ENCODE results near the gene C13orf42.

The C13orf42 gene

DNA sequence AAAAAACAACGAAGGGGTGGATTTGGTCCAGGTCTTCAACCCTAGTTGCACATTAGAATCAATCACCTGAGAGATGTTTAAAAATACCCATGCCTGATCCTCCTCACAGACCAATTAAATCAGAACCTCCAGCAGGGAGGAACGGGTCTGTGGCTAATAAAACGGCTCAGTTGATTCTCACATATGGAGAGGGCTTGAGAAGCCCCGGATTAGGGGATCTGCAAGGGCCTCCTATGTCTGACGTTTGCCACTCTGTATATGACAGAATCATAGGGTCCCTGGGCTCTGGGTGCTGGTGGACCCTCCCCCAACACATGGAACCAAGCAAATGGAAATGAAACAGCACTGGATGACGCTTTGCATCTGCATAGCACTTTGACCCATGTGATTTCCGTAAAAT, 36.7 kb upstream of the C13orf42 start:
- TF ChIP-seq, protein P1, sequence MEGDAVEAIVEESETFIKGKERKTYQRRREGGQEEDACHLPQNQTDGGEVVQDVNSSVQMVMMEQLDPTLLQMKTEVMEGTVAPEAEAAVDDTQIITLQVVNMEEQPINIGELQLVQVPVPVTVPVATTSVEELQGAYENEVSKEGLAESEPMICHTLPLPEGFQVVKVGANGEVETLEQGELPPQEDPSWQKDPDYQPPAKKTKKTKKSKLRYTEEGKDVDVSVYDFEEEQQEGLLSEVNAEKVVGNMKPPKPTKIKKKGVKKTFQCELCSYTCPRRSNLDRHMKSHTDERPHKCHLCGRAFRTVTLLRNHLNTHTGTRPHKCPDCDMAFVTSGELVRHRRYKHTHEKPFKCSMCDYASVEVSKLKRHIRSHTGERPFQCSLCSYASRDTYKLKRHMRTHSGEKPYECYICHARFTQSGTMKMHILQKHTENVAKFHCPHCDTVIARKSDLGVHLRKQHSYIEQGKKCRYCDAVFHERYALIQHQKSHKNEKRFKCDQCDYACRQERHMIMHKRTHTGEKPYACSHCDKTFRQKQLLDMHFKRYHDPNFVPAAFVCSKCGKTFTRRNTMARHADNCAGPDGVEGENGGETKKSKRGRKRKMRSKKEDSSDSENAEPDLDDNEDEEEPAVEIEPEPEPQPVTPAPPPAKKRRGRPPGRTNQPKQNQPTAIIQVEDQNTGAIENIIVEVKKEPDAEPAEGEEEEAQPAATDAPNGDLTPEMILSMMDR (IDR thresholded peaks at IDR 0.05; ENCODE audit: control insufficient read depth, insufficient read depth, low read depth, low read length, missing control alignments) = no peak
- no peak for DNase-seq (ENCODE audit: low read depth)
- no peak overlapping the region for H3K4me3 ChIP-seq (ENCODE audit: control insufficient read depth, low read depth, low read length)

DNA sequence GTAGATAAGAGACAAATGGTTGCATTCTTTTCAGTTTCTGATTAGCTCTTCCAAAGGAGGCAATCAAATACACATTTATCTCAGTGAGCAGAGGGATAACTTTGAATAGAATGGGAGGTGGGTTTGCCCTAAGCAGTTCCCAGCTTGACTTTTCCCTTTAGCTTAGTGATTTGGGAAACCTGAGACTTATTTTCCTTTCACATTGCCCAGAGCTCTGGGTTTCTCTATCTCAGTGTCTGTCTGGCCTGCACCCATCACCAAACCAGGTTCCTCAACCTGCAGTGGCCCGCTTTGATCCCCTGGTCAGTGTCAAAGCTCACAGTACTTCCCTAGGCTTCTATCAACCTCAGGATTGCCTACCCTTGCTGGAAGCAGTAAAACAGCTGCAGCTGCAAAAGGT, 35.6 kb upstream of the C13orf42 start:
- DNase-seq (ENCODE audit: low read depth) = no peak
- H3K4me3 ChIP-seq (ENCODE audit: control insufficient read depth, low read depth, low read length) = no peak overlapping the region
- TF ChIP-seq, protein P1 (IDR thresholded peaks at IDR 0.05; ENCODE audit: control insufficient read depth, insufficient read depth, low read depth, low read length, missing control alignments) = no peak

DNA sequence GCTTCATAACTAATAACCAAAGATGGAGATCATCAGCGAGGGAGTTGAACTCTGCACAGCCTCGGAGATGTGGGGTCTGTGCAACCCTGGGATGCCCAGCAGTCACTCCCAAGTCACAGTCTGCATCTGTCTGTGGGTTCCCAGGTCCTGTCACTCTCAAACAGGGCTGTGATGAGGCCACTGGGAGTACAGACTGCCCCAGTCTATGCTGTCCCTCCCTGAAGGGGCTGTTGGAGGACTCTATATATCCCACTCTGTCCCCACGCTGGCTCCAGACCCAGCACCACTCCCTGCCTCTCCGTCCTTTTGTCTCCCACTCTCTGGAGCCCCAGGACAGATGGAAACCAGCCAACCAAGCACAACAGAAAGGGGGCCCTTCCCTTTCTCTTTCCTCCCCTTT, 26.2 kb upstream of the C13orf42 start:
- no peak overlapping the region for H3K4me3 ChIP-seq (ENCODE audit: control insufficient read depth, low read depth, low read length)
- TF ChIP-seq, protein P1 (IDR thresholded peaks at IDR 0.05; ENCODE audit: control insufficient read depth, insufficient read depth, low read depth, low read length, missing control alignments) = no peak
- DNase-seq (ENCODE audit: low read depth) = no peak

DNA sequence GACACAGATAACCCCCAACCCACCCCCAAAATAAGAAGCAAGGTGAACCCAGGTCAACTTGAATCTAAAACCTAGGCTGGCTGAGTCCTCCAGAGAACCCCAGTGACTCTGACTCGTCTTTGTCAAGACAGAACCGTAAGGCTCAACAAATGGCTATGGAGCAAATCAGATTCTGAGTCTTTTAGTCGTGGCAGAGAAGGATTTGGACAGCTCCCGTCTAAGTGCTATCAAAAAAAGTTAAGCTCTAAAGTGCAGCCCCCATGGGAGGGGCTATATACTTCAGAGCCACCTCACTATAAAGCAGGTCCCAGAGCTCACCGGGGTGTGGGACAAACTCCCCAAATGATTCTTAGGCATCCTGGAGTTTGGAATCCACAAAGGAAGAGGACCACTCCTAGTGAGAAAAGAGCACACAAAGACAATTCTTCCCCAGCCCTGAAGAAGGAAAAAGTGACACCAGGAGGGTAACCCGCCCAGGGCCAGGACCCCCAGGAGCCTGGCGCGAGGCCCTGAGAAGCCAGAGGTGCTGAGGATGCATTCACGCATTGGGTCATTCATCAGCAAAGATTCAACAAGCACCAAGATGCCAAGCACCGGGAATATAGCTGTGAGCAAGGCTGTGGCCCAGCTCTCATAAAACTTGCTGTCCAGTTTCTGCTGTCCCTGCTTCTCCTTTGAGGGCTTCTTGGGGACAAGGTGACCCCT, 25.4 kb upstream of the C13orf42 start:
- TF ChIP-seq, protein P1 (IDR thresholded peaks at IDR 0.05; ENCODE audit: control insufficient read depth, insufficient read depth, low read depth, low read length, missing control alignments) = no peak
- no peak overlapping the region for H3K4me3 ChIP-seq (ENCODE audit: control insufficient read depth, low read depth, low read length)
- no peak for DNase-seq (ENCODE audit: low read depth)

DNA sequence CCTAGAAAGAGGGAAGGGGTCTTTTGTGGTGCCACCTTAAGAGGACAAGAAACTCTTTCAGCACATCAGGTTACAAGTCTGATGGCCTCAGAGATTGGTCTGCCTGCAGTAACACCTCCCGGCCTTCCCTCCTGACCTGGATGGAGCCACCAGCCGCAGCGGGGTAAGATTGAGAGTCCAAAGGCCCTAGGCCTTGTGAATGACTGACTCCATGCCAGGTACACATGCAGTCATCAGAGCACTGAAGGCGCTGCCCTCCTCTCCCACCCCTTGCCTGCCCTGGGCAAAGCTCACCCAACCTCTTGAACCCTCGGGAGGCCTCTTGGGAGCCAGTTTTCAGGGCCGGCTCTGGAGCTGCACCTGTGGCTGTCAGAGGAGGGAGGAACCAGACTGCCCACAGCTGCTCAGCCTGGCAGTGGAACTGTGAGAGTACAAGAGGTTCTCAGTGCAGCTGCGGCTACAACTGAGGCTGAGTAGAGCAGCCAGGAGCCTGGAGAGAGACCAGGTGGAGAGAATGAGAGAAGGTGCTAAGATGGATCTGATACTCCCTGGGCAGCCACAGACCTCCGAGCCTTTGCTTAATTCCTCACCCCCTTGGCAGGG, 23.8 kb upstream of the C13orf42 start:
- TF ChIP-seq, protein P1 (IDR thresholded peaks at IDR 0.05; ENCODE audit: control insufficient read depth, insufficient read depth, low read depth, low read length, missing control alignments) = no peak
- H3K4me3 ChIP-seq (ENCODE audit: control insufficient read depth, low read depth, low read length) = no peak overlapping the region
- DNase-seq (ENCODE audit: low read depth) = no peak

DNA sequence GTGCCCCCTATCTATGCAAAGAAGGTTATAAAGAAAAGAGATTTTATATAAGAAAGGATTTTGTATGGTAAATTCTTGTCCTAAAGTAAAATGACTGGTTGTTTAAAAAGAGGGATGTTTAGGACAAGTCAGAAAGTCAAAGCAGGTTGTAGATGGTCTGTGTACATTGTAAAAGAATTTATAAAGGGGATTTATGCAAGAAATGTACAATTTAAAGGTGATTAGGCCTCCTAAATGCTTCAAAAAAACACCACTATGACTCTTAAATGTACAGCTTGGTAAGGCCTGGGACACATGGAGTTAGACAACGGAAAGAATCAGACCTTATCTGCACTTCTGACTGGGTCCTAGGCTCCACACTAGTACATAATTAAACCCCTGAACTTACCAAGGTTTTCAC, 19.3 kb upstream of the C13orf42 start:
- DNase-seq (ENCODE audit: low read depth) = no peak
- no peak overlapping the region for H3K4me3 ChIP-seq (ENCODE audit: control insufficient read depth, low read depth, low read length)
- TF ChIP-seq, protein P1 (IDR thresholded peaks at IDR 0.05; ENCODE audit: control insufficient read depth, insufficient read depth, low read depth, low read length, missing control alignments) = no peak

All from AG09309 (cell line).